Measurements from ENCODE around the gene CMTR1.

The CMTR1 gene

DNA sequence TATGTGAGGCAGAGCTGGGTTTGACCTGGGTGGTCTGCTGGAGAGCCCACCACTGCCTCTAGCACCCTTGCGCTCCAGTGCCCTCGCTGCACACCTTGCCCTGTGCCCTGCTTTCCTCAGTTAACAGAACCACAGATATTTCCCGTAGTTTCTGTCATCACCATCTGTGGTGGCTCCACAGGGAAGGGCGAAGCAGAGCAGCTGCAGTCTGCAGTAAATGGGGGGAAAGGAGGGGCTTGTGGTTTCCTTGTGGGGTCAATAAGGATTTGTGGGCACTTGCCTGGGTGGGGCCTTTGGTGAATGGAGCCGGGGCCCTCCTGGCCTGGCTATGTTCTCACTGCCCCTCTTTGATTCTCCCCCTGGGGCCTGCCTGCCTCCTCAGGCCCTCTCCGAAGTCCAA, 87.9 kb downstream of the CMTR1 start:
- in situ Hi-C loops (cut with MboI; ENCODE audit: low pct_unique_long_range_greater_than_20kb, low sequenced_read_pairs), result no loop called here
- no peak for DNase-seq

DNA sequence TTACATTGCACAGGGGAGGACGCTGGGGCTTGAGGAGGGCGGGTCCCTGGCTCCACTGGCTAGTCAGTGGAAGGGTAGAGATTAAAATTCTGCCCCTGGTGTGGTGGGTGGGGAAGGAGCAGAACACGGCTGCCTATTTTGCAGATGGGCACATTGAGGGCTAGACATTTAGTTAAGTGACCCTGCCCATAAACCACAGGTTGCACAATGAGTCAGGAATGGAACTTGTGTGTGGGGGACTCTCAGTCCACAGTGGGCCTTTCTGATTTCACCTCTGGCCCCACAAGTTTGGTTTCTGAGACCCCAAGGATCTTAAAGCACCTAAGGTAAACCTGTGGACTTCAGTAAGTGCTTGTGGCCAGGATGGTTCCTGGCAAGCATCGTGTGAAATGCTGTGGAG, 88.7 kb downstream of the CMTR1 start:
- no peak for DNase-seq

DNA sequence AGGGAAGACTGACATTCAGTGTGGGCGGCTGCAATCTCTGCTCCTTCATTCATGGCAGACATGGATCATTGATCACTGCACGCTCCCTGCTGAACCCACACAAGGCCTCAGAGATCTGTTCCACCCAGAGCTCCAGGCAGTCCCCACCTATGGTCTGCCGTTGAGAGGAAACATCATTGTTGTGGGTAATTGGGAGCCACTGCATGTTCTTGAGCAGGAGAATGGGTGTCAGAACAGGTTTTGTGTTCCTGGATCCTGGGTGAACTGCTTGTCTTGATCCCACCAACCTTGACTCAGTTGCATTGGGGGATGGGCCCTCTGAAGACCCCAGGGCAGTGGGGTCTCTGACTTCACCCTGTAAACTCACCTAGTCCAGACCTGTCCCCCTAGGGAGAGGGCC, 89.8 kb downstream of the CMTR1 start:
- DNase-seq, result no peak
- in situ Hi-C loops (cut with MboI; ENCODE audit: low pct_unique_long_range_greater_than_20kb, low sequenced_read_pairs), result no loop called here

More for the DNA sequence above, 88.7 kb downstream of the CMTR1 start:
- in situ Hi-C loops (cut with MboI; ENCODE audit: low pct_unique_long_range_greater_than_20kb, low sequenced_read_pairs), result no loop called here

- in situ Hi-C loops (cut with MboI; ENCODE audit: low pct_unique_long_range_greater_than_20kb, low sequenced_read_pairs), result no loop called here
- no peak for DNase-seq
These were observed 90.4 kb downstream of the CMTR1 start for GRCh38 chr6:37523412-37523811.

DNA sequence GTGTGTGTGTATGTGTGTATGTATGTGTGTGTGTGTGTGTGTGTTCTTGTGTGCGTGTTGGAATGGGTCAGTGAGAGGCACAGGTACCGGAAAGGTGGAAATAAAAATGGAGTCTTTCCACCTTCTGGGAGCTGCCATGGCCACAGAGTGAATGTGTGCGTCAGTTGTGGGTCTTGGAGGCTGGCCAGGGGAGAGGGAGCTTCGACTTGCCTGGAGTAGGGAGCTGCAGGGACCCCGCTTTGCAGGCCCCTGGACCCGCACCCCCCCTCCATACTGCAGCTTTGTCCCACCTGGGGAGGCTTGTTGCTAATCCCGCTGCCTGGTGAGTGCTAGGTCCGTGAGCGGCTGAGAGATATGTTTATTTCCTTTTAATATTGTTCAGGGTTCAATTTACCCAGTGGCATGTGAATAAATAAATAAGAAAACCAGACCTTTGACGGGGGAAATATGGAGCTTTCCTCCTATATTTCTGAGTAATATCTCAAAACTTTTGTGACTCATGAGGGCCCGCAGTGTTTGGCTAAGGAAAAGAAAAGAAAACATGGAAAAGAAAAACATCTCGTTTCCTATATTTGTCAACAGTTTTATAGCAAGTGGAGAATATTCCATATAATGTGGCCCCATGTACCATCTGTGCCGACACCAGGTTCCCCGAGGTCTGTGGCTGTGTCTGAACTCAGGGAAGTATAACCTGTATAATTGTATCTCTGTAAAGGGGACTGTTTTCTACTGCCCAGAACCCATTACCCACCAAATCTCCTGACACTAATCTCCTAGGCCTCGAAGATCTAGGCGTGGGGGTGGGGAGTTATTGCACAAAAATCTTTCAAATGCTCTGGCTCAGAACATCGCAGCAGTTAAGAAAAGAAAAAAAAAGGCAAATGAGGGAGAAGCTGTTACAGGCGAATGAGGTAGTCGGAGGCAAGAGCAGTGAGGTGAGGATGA, 91.3 kb downstream of the CMTR1 start:
- in situ Hi-C loops (cut with MboI; ENCODE audit: low pct_unique_long_range_greater_than_20kb, low sequenced_read_pairs), result no loop called here
- DNase-seq, result no peak

GRCh38 chr6:37524970-37525318, 91.9 kb downstream of the CMTR1 start:
- no peak for DNase-seq
- in situ Hi-C loops (cut with MboI; ENCODE audit: low pct_unique_long_range_greater_than_20kb, low sequenced_read_pairs), result no loop called here

GRCh38 chr6:37525460-37526357, 92.7 kb downstream of the CMTR1 start:
- in situ Hi-C loops (cut with MboI; ENCODE audit: low pct_unique_long_range_greater_than_20kb, low sequenced_read_pairs), result no loop called here

DNA sequence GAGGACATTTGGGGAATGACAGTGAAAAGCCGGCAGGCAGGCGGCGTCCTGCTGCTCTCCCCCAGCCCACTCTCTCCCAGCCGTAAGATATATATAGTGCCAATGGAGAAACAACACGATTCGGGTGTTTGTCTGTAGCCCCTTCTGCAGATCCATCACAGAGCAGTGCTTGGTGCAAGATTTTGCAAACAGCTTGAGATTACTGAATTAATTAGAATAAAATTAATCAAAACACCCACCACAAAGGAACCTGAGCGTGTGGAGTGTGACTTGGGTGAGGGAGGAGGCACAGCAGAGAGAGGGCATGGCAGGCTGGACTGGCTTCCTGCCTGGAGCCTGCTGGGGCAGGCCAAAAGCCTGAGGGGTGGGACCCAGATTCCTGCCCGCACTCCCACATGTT, 95.5 kb downstream of the CMTR1 start:
- no peak for DNase-seq
- in situ Hi-C loops (cut with MboI; ENCODE audit: low pct_unique_long_range_greater_than_20kb, low sequenced_read_pairs), result no loop called here

More at GRCh38 chr6:37525460-37526357, 92.7 kb downstream of the CMTR1 start:
- DNase-seq, result no peak

DNA sequence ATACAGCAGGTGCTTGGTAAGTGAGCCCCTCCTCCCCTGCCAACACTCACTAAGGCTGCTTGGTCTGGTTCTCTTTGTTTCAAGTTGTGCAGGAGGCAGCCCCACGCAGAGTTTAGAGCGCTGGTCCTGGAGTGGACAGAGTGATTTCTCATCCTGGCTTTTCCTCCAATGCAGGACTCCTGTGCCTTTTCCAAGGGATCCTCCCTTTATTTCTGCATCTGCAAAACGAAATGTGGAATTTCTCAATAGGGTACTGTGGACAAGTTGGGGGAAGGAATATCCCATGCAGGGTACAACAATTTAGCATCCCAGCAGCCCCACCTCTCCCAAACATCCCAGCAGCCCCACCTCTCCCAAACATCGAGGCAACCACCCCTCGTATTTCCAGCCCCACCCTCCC, 97.3 kb downstream of the CMTR1 start:
- no peak for DNase-seq
- in situ Hi-C loops (cut with MboI; ENCODE audit: low pct_unique_long_range_greater_than_20kb, low sequenced_read_pairs), result no loop called here

DNA sequence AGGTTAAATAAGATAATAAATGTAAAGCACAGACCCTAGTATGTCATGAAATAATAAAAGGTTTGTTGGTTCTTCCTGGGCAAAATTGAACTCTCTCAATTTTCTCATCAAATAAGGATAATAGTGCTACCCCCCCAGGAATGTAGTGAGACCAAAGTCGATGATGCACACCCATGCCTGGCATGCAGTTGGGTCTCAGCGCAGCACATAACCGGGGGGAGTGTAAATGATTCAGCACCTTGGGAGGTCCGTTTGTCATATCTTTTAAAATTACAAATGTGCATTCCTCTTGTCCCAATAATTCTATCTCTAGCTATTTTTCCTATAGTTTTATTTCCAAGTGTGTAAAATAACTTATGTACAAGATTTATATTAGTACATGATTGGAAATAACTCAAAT, 98.0 kb downstream of the CMTR1 start:
- in situ Hi-C loops (cut with MboI; ENCODE audit: low pct_unique_long_range_greater_than_20kb, low sequenced_read_pairs), result no loop called here
- DNase-seq, result no peak

All from KBM-7 (cell line).